Peyer's patch (tissue), 4 donors: ENCODE data around the gene VAV2. TPM values are rescaled to one million over a fixed set of nuclear protein-coding genes. Genes with fewer than 3 reads are reported as not detected.

Experiments used
- DNase-seq, 3 donors: peaks; one replicate each; pipeline ENCODE4 v3.0.0-alpha.2; 2017 to 2019
- H3K27ac ChIP-seq, 4 donors: fragments of 200-600 bp; sonication (generic); one replicate each; pipeline ENCODE4 v1.5.1; 2016 to 2019
- H3K27me3 ChIP-seq, 2 donors: fragments of 200-600 bp; sonication (generic); one replicate each; pipeline ENCODE4 v1.5.1; 2019
- H3K36me3 ChIP-seq, 3 donors: fragments of 200-600 bp; sonication (generic); one replicate each; pipeline ENCODE4 v1.5.1; 2016 to 2019
- H3K4me1 ChIP-seq, 4 donors: fragments of 200-600 bp; sonication (generic); one replicate each; pipeline ENCODE4 v1.5.1; 2016 to 2019
- H3K4me3 ChIP-seq, 4 donors: fragments of 200-600 bp; sonication (generic); 1 replicate in 3 of 4; 2 replicates in 1 of 4; pipeline ENCODE4 v1.5.1; 2016 to 2019; ENCODE audit warnings: mild to moderate bottlenecking in 1 of 4
- H3K9me3 ChIP-seq, 4 donors: fragments of 200-600 bp; sonication (generic); one replicate each; pipeline ENCODE4 v1.5.1; 2016 to 2019; ENCODE audit warnings: mild to moderate bottlenecking in 1 of 4
- POLR2A ChIP-seq, 2 donors: fragments of 450-650 bp; IDR thresholded peaks; one replicate each; pipeline ENCODE4 v1.5.1; 2017; ENCODE audit warnings: antibody characterized with exemption in 2 of 2, mild to moderate bottlenecking in 2 of 2, moderate library complexity in 2 of 2
- total RNA-seq, 4 donors: library from RNA; depleted of rRNA; stranded (reverse); fragments of >200 nt; gene quantifications; one replicate each; pipeline ENCODE4 v1.1.0, GENCODE V29; 2016
- TF ChIP-seq, protein P1 (sequence below), 6 experiments: fragments of 450-650 bp in 4 of 6; fragments of 200-600 bp in 2 of 6; sonication (generic) in 1 of 6; IDR thresholded peaks; one replicate each; pipeline ENCODE4 v1.5.1; 2017 to 2019; ENCODE audit warnings: antibody characterized with exemption in 6 of 6, mild to moderate bottlenecking in 3 of 6, moderate library complexity in 1 of 6

VAV2 gene
- total RNA-seq, 4 donors from 2014 or later = 47.9 to 61.8 (median 58.9) TPM

DNA sequence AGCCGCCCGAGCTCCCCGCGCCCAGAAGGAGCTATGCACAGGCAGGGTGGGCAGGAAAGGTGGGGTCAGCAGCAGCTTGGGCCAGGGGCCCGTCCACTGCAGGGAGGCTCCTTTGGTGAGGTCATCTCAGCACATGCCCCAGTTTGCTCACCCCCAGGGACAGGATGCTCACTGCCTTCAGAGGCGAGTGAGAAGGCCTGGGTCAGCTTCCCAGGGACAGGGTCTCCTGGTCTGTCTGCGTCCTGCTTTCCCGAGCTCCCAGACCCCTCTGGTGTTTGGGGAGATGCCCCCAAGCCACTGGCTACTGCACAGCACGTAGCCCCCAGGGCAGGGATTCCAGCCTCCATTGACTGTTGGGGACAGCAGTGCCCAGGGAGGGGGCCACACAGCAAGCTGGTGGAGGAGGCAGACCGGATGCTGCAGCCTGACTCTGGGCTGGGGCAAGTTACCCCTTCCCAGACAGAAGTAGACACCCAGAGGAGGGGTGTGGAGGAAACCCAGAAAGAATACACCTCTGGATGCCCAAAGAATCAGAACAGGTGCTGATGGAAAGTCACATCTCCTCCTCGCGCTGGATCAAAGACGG, 253.4 kb downstream of the VAV2 start:
- no peak for DNase-seq
- TF ChIP-seq, protein P1, sequence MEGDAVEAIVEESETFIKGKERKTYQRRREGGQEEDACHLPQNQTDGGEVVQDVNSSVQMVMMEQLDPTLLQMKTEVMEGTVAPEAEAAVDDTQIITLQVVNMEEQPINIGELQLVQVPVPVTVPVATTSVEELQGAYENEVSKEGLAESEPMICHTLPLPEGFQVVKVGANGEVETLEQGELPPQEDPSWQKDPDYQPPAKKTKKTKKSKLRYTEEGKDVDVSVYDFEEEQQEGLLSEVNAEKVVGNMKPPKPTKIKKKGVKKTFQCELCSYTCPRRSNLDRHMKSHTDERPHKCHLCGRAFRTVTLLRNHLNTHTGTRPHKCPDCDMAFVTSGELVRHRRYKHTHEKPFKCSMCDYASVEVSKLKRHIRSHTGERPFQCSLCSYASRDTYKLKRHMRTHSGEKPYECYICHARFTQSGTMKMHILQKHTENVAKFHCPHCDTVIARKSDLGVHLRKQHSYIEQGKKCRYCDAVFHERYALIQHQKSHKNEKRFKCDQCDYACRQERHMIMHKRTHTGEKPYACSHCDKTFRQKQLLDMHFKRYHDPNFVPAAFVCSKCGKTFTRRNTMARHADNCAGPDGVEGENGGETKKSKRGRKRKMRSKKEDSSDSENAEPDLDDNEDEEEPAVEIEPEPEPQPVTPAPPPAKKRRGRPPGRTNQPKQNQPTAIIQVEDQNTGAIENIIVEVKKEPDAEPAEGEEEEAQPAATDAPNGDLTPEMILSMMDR (IDR thresholded peaks at IDR 0.05) = no peak
- no peak for TF ChIP-seq POLR2A (IDR thresholded peaks at IDR 0.05)
- Histone ChIP-seq H3K27me3 (no peaks in the 10 kb centered on the region), H3K27ac (no peak overlapping the region), H3K9me3 (no peaks in the 10 kb centered on the region), H3K4me3 (peak overlapping the region; percentile 30 to 49 (median 39)), H3K4me1 (peaks cover 0 to 12% (median 5%) of the 10 kb centered on the region in 4 donors), H3K36me3 (no peaks in the 10 kb centered on the region)

DNA sequence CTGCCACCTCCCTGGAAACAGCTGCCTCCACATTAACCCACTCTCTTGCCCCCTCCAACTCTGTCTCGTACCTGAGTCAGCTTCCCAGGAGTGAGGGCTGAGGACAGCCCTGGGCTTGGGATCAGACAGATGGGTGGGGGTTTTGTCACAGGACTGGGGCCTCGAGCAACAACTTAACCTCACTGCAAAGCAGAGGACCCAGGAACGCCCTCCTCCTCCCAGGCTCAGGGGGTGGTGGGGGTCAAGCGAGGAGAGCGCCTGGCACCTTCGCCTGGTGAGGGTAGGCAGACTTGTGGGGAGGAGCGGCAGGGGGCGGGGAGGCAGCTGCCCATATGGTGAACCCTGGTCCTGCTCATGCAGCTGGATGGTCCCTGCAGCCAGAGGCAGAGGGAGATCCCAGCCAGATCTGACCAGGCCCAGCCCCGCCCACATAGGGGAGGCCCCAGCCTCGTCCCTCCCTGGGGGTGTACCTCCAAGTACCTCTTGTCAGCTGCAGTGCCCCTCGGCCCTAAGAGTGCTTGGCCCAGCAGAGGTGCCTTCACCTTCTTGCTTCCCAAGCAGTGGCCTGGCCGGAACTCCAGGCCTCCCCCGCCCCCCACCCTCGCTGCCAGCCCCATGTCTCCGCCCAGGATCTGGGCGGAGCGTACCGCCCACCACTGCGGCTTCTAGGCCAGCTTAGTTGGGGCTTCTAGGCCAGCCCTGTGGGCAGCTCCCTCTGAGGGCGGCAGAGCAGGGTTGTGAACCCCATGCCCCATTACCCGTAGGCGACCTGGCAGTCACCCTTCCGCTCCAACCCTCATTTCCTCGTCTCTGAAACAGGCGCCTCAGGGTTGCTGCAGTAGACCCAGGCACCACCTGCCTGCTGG, 254.1 kb downstream of the VAV2 start, which contains the start of gene SARDH:
SARDH (minus strand) TSS at position 579 of the 866 bp plus-strand sequence. CDS start 4,179 bp downstream, outside the sequence.
- H3K27ac ChIP-seq = no peak within 1 kb of the TSS
- no peaks in the 10 kb centered on the region for H3K36me3 ChIP-seq

DNA sequence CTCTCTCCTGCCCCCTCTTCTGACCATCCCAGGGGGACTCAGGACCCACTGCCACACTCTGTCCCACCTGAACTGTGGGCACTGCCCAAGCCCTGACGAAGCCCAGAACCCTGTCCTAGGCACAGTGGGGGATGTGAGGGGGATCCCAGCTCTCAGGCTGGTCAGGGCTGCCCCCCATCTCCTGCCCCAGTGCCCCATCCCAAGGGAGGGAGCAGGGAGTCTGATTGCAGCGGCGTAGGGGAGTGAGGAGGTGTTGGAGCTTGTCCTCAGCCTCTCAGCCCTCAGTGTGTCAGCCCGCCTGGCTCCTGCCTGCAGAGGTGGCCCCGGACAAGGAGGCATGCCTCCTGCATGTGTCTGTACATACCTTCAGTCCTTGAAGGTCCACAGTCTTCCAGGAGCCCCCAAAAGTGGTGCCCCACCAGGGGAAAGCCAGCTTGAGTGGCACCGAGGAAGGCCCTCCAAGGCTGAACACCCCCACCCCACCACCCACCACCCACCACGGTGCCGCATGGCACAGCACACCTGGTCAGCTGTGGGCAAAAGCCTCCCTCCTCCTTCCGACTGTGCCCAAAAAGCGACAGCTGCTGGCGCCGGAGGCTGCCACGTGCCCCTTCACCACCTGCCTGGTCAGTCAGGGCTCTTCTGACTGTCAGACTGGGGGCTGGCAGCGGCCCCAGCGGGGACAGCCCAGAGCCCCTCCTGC, 254.9 kb downstream of the VAV2 start:
- Histone ChIP-seq H3K9me3 (no peaks in the 10 kb centered on the region), H3K4me3 (no peak overlapping the region), H3K27ac (no peak overlapping the region), H3K36me3 (no peaks in the 10 kb centered on the region), H3K4me1 (peaks cover 0 to 12% (median 5%) of the 10 kb centered on the region in 4 donors), H3K27me3 (no peaks in the 10 kb centered on the region)
- TF ChIP-seq, protein P1 (IDR thresholded peaks at IDR 0.05) = no peak
- TF ChIP-seq POLR2A (IDR thresholded peaks at IDR 0.05) = no peak
- no peak for DNase-seq

More for the DNA sequence above, 254.1 kb downstream of the VAV2 start, which contains the start of gene SARDH:
- DNase-seq = peak in 2 of 3 donors; percentile 41 to 63
- H3K4me1 ChIP-seq = peaks cover 0 to 12% (median 5%) of the 10 kb centered on the region in 4 donors
- peak within 1 kb of the TSS; percentile 30 to 49 (median 39) for H3K4me3 ChIP-seq
- TF ChIP-seq POLR2A (IDR thresholded peaks at IDR 0.05) = no peak
- TF ChIP-seq, protein P1 (IDR thresholded peaks at IDR 0.05) = no peak
- no peaks in the 10 kb centered on the region for H3K9me3 ChIP-seq
- H3K27me3 ChIP-seq = no peaks in the 10 kb centered on the region

DNA sequence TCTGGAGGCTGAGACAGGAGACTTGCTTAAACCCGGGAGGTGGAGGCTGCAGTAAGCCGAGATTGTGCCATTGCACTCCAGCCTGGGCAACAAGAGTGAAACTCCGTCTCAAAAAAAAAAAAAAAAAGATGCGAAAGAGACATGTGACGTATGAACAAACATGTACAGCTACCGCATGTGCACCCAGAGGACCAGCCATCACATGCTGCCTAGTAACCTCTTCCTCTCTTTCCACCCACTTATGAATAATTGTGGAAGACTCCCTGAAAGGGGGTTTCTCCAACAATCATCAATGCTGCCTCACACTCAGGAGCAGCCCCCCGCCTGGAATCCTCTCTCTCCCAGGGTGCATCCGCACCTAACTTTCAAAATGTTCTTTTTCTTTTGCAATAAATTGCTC, 256.2 kb downstream of the VAV2 start:
- Histone ChIP-seq H3K9me3 (no peaks in the 10 kb centered on the region), H3K4me3 (no peak overlapping the region)
- no peak for TF ChIP-seq POLR2A (IDR thresholded peaks at IDR 0.05)
- TF ChIP-seq, protein P1 (IDR thresholded peaks at IDR 0.05) = no peak

DNA sequence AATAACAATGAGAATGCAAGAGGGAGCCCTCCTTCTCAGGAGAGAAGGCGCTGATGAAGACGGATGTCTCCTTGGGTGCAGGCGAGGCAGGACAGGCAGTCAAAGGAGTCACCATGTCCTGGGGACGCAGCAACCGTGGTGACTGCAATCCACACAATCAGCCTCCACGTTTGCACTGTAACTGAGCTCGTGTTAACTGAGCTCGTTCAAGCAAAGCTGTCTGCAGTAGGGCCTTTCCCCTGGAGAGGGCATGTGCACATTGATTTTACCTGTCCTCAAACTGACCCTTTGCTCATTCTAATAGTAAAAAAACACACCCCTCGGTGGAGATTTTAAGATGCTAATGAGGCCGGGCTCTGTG, 256.7 kb downstream of the VAV2 start:
- Histone ChIP-seq H3K27me3 (no peaks in the 10 kb centered on the region), H3K4me3 (no peak overlapping the region), H3K4me1 (peaks cover 0 to 12% (median 5%) of the 10 kb centered on the region in 4 donors), H3K36me3 (no peaks in the 10 kb centered on the region), H3K27ac (no peak overlapping the region), H3K9me3 (no peaks in the 10 kb centered on the region)
- TF ChIP-seq, protein P1 (IDR thresholded peaks at IDR 0.05) = no peak
- no peak for TF ChIP-seq POLR2A (IDR thresholded peaks at IDR 0.05)
- no peak for DNase-seq

More for the DNA sequence above, 256.2 kb downstream of the VAV2 start:
- Histone ChIP-seq H3K27me3 (no peaks in the 10 kb centered on the region), H3K4me1 (peaks cover 0 to 12% (median 5%) of the 10 kb centered on the region in 4 donors), H3K36me3 (no peaks in the 10 kb centered on the region), H3K27ac (no peak overlapping the region)
- no peak for DNase-seq
